Rectal smooth muscle tissue (tissue), 1 donor: Measurements from ENCODE around the gene SLBP.

ENCODE experiments used
- H3K27ac ChIP-seq: one replicate; pipeline ENCODE4 v1.7.0; 2013; ENCODE audit warnings: low read depth, low read length, inconsistent platforms
- H3K27me3 ChIP-seq: one replicate; pipeline ENCODE4 v1.7.0; 2013; ENCODE audit warnings: low read length; ENCODE audit not compliant: control insufficient read depth, insufficient read depth
- H3K36me3 ChIP-seq: one replicate; pipeline ENCODE4 v1.7.0; 2013; ENCODE audit warnings: low read length; ENCODE audit not compliant: control insufficient read depth, insufficient read depth
- H3K4me1 ChIP-seq: one replicate; pipeline ENCODE4 v1.7.0; 2013; ENCODE audit warnings: low read length; ENCODE audit not compliant: control insufficient read depth, insufficient read depth
- H3K4me3 ChIP-seq: one replicate; pipeline ENCODE4 v1.7.0; 2013; ENCODE audit warnings: low read length
- H3K9ac ChIP-seq: one replicate; pipeline ENCODE4 v1.7.0; 2013; ENCODE audit warnings: low read length

SLBP gene

GRCh38 chr4:1746265-1746691, 34.2 kb upstream of the SLBP start:
- Histone ChIP-seq H3K27ac (no peak overlapping the region), H3K36me3 (no peaks in the 10 kb centered on the region), H3K4me3 (no peak overlapping the region), H3K9ac (no peak overlapping the region), H3K4me1 (no peaks in the 10 kb centered on the region), H3K27me3 (no peaks in the 10 kb centered on the region)

GRCh38 chr4:1745697-1746096, 33.6 kb upstream of the SLBP start:
- no peaks in the 10 kb centered on the region for H3K4me1 ChIP-seq
- no peak overlapping the region for H3K9ac ChIP-seq
- peaks cover 4% of the 10 kb centered on the region for H3K36me3 ChIP-seq
- H3K27ac ChIP-seq: no peak overlapping the region
- H3K27me3 ChIP-seq: no peaks in the 10 kb centered on the region
- H3K4me3 ChIP-seq: no peak overlapping the region

GRCh38 chr4:1745165-1745564, 33.0 kb upstream of the SLBP start:
- peaks cover 6% of the 10 kb centered on the region for H3K36me3 ChIP-seq
- H3K9ac ChIP-seq: no peak overlapping the region
- H3K27ac ChIP-seq: no peak overlapping the region
- no peaks in the 10 kb centered on the region for H3K27me3 ChIP-seq
- H3K4me1 ChIP-seq: no peaks in the 10 kb centered on the region
- H3K4me3 ChIP-seq: no peak overlapping the region

GRCh38 chr4:1744552-1744951, 32.4 kb upstream of the SLBP start:
- no peak overlapping the region for H3K27ac ChIP-seq
- H3K4me1 ChIP-seq: no peaks in the 10 kb centered on the region

GRCh38 chr4:1743975-1744374, 31.9 kb upstream of the SLBP start:
- H3K4me3 ChIP-seq: no peak overlapping the region
- no peak overlapping the region for H3K9ac ChIP-seq
- peaks cover 6% of the 10 kb centered on the region for H3K36me3 ChIP-seq
- no peaks in the 10 kb centered on the region for H3K27me3 ChIP-seq
- no peak overlapping the region for H3K27ac ChIP-seq
- H3K4me1 ChIP-seq: no peaks in the 10 kb centered on the region

More at GRCh38 chr4:1744552-1744951, 32.4 kb upstream of the SLBP start:
- no peak overlapping the region for H3K4me3 ChIP-seq
- peaks cover 6% of the 10 kb centered on the region for H3K36me3 ChIP-seq
- no peaks in the 10 kb centered on the region for H3K27me3 ChIP-seq
- H3K9ac ChIP-seq: no peak overlapping the region

- no peak overlapping the region for H3K9ac ChIP-seq
- no peak overlapping the region for H3K4me3 ChIP-seq
- peaks cover 7% of the 10 kb centered on the region for H3K36me3 ChIP-seq
- no peak overlapping the region for H3K27ac ChIP-seq
- H3K4me1 ChIP-seq: no peaks in the 10 kb centered on the region
- no peaks in the 10 kb centered on the region for H3K27me3 ChIP-seq
Measured at GRCh38 chr4:1743551-1743950, 31.4 kb upstream of the SLBP start.

GRCh38 chr4:1741208-1741607, 29.1 kb upstream of the SLBP start:
- Histone ChIP-seq H3K27ac (no peak overlapping the region), H3K9ac (no peak overlapping the region), H3K4me3 (no peak overlapping the region), H3K4me1 (no peaks in the 10 kb centered on the region), H3K36me3 (peaks cover 20% of the 10 kb centered on the region), H3K27me3 (no peaks in the 10 kb centered on the region)

- H3K36me3 ChIP-seq: peaks cover 24% of the 10 kb centered on the region
- H3K27me3 ChIP-seq: no peaks in the 10 kb centered on the region
- H3K9ac ChIP-seq: no peak overlapping the region
- H3K27ac ChIP-seq: no peak overlapping the region
- H3K4me3 ChIP-seq: no peak overlapping the region
- no peaks in the 10 kb centered on the region for H3K4me1 ChIP-seq
Measured at GRCh38 chr4:1740021-1740545, 28.0 kb upstream of the SLBP start.

- Histone ChIP-seq H3K27ac (no peak overlapping the region), H3K4me1 (no peaks in the 10 kb centered on the region), H3K27me3 (no peaks in the 10 kb centered on the region), H3K36me3 (peaks cover 24% of the 10 kb centered on the region), H3K4me3 (no peak overlapping the region), H3K9ac (no peak overlapping the region)
Measured at GRCh38 chr4:1739358-1739757, 27.2 kb upstream of the SLBP start.

- no peak overlapping the region for H3K27ac ChIP-seq
- H3K27me3 ChIP-seq: no peaks in the 10 kb centered on the region
- H3K4me3 ChIP-seq: no peak overlapping the region
- no peaks in the 10 kb centered on the region for H3K4me1 ChIP-seq
- no peak overlapping the region for H3K9ac ChIP-seq
- H3K36me3 ChIP-seq: peaks cover 24% of the 10 kb centered on the region
Measured at GRCh38 chr4:1738410-1738809, 26.3 kb upstream of the SLBP start.

GRCh38 chr4:1737666-1738065, 25.5 kb upstream of the SLBP start:
- no peaks in the 10 kb centered on the region for H3K27me3 ChIP-seq
- H3K4me3 ChIP-seq: no peak overlapping the region
- H3K9ac ChIP-seq: no peak overlapping the region
- H3K36me3 ChIP-seq: peaks cover 24% of the 10 kb centered on the region
- H3K27ac ChIP-seq: no peak overlapping the region
- no peaks in the 10 kb centered on the region for H3K4me1 ChIP-seq

GRCh38 chr4:1736812-1737211, 24.7 kb upstream of the SLBP start:
- Histone ChIP-seq H3K36me3 (peaks cover 27% of the 10 kb centered on the region), H3K4me1 (no peaks in the 10 kb centered on the region), H3K9ac (no peak overlapping the region), H3K4me3 (no peak overlapping the region), H3K27ac (no peak overlapping the region), H3K27me3 (no peaks in the 10 kb centered on the region)

- H3K36me3 ChIP-seq: peaks cover 21% of the 10 kb centered on the region
- H3K4me3 ChIP-seq: no peak overlapping the region
- H3K27ac ChIP-seq: no peak overlapping the region
- H3K27me3 ChIP-seq: no peaks in the 10 kb centered on the region
- H3K4me1 ChIP-seq: no peaks in the 10 kb centered on the region
- no peak overlapping the region for H3K9ac ChIP-seq
Measured at GRCh38 chr4:1735215-1735614, 23.1 kb upstream of the SLBP start.
